Lower leg skin (tissue), 4 donors: ENCODE data around the gene SEZ6. TPM values are rescaled to one million over a fixed set of nuclear protein-coding genes. Genes with fewer than 3 reads are reported as not detected.

Experiments used
- DNase-seq, 2 donors: peaks; one replicate each; pipeline ENCODE4 v3.0.0-alpha.2; 2019; ENCODE audit warnings: low spot score in 2 of 2
- H3K4me3 ChIP-seq: fragments of 200-600 bp; sonication (generic); 2 replicates; pipeline ENCODE4 v1.5.1; 2017; ENCODE audit warnings: mild to moderate bottlenecking, low read depth; ENCODE audit not compliant: poor library complexity, severe bottlenecking
- POLR2A ChIP-seq, 2 donors: fragments of 450-650 bp; IDR thresholded peaks; one replicate each; pipeline ENCODE4 v1.6.1; 2016 to 2017; ENCODE audit warnings: antibody characterized with exemption in 2 of 2, mild to moderate bottlenecking in 1 of 2, moderate library complexity in 1 of 2
- WGBS, 2 donors: methylation state at CpG; one replicate each; pipeline ENCODE4 v1.1.5; 2018; 5-methylcytosine and 5-hydroxymethylcytosine counted together
- intact Hi-C: fragments of 100-400 bp; cut with DNase I; formaldehyde crosslinking; loops from one replicate; pipeline ENCODE4 v1.15.0; 2023; ENCODE audit warnings: low total_unique reads
- total RNA-seq, 4 donors: library from RNA; depleted of rRNA; stranded (reverse); fragments of >200 nt; gene quantifications; one replicate each; pipeline ENCODE4 v1.1.0, GENCODE V29; 2016
- TF ChIP-seq, protein P1 (sequence below), 3 donors: fragments of 450-650 bp; IDR thresholded peaks; one replicate each; pipeline ENCODE4 v1.5.1; 2016; ENCODE audit warnings: antibody characterized with exemption in 3 of 3, mild to moderate bottlenecking in 3 of 3, moderate library complexity in 2 of 3

The SEZ6 gene
- total RNA-seq, 4 donors from 2014 or later: not detected

DNA sequence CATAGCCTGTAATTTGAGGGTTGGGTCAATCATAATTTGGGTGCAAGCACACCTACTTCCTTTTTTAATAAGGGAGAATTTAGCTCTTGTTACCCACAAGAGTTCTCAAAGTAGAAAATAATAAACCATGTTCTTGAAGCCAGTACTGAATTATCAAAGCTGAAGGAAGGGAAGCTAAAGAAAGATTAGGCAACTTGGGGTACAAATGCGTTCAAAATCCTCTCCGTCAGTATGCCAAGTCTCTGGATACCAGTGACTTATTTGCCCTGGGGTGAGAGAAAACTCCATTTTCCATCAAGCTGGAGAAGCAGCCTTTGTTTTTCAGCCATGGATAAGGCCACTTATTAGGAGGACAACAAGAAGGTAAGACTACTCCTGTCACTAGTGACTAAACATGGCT, 79.5 kb downstream of the SEZ6 start:
- WGBS, 2 donors: 69 to 77% methylated on average over 2 of the region's 2 CpGs
- no peak overlapping the region for H3K4me3 ChIP-seq
- no peak for TF ChIP-seq POLR2A (IDR thresholded peaks at IDR 0.05)
- TF ChIP-seq, protein P1, sequence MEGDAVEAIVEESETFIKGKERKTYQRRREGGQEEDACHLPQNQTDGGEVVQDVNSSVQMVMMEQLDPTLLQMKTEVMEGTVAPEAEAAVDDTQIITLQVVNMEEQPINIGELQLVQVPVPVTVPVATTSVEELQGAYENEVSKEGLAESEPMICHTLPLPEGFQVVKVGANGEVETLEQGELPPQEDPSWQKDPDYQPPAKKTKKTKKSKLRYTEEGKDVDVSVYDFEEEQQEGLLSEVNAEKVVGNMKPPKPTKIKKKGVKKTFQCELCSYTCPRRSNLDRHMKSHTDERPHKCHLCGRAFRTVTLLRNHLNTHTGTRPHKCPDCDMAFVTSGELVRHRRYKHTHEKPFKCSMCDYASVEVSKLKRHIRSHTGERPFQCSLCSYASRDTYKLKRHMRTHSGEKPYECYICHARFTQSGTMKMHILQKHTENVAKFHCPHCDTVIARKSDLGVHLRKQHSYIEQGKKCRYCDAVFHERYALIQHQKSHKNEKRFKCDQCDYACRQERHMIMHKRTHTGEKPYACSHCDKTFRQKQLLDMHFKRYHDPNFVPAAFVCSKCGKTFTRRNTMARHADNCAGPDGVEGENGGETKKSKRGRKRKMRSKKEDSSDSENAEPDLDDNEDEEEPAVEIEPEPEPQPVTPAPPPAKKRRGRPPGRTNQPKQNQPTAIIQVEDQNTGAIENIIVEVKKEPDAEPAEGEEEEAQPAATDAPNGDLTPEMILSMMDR (IDR thresholded peaks at IDR 0.05): no peak
- intact Hi-C loops: no loop called here
- DNase-seq: no peak

- no peak overlapping the region for H3K4me3 ChIP-seq
- TF ChIP-seq, protein P1 (IDR thresholded peaks at IDR 0.05): no peak
- no peak for TF ChIP-seq POLR2A (IDR thresholded peaks at IDR 0.05)
- intact Hi-C loops: no loop called here
- no peak for DNase-seq
- WGBS, 2 donors: 46 to 48% methylated on average over 2 of the region's 2 CpGs
Measured at GRCh38 chr17:28925912-28926365, 79.9 kb downstream of the SEZ6 start.

DNA sequence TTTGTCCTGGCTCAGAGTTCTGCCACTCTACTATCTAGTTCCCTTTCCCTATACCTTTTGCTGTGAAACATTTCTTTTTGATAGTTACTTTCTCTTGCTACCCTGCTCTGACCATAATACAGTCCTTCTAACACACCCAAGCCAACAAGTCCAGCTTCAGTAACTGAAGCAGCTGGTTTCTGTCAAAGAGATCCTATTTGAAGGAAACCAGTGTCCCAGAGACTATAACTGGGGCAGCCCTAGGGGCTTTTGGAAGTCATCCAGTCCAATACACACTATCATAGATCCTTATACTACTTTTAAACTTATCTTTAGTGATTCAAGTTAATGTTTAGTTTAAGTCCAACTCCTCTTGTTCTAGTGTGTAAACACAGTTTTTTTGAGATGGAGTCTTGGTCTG, 85.6 kb downstream of the SEZ6 start:
- no peak for TF ChIP-seq POLR2A (IDR thresholded peaks at IDR 0.05)
- TF ChIP-seq, protein P1 (IDR thresholded peaks at IDR 0.05): no peak
- no peak for DNase-seq
- no peak overlapping the region for H3K4me3 ChIP-seq
- intact Hi-C loops: no loop called here

DNA sequence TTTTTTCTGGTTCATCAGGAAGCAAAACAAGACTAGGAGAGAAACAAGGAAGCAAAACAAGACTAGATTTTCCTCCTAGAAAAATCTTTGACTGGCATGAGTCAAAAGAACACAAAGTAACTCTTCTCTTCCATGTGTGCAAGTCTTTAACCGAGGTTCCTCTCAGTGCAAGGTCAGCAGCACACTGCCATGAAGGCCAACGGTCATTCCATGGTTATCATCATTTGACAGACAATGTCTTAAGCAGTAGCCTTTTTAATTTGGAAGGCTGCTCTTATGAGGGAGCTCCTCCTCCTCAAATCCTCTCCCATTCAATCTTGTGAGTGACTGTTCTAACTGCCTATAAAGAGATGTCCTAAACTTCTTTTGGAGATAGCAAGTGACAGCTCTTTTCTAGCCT, 87.5 kb downstream of the SEZ6 start:
- no peak for DNase-seq
- 57 to 73% methylated on average over 2 of the region's 2 CpGs for WGBS, 2 donors
- H3K4me3 ChIP-seq: no peak overlapping the region
- intact Hi-C loops: loop anchor here (5.0 kb wide), 1 partner anchor 156 kb away; no protein-coding TSS in a partner anchor
- TF ChIP-seq, protein P1 (IDR thresholded peaks at IDR 0.05): no peak
- no peak for TF ChIP-seq POLR2A (IDR thresholded peaks at IDR 0.05)

DNA sequence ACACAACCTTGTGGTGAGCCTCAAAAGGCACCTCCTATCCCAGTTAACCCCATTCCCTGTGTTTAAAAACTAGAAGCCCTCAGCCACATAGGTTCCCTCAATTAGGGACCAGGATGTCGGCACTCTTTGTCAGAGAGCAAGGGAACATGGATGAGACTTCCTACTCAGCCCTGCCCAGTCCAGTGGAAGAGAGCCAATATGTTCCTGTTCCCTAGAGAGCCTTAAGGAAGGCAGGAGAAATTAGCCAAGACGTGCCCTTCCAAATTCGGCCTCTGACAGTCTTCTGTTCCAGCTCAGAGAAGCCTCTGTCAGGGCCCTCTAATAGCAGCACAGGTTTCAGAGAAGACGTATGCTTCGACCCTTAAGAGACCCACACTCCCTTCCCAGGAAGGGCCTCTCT, 88.4 kb downstream of the SEZ6 start:
- H3K4me3 ChIP-seq: no peak overlapping the region
- DNase-seq: no peak
- 47 to 60% methylated on average over 5 of the region's 5 CpGs for WGBS, 2 donors
- intact Hi-C loops: loop anchor here (5.0 kb wide), 1 partner anchor 155 kb away; no protein-coding TSS in a partner anchor
- no peak for TF ChIP-seq POLR2A (IDR thresholded peaks at IDR 0.05)
- TF ChIP-seq, protein P1 (IDR thresholded peaks at IDR 0.05): no peak

- 70 to 77% methylated on average over 12 of the region's 12 CpGs for WGBS, 2 donors
- TF ChIP-seq POLR2A (IDR thresholded peaks at IDR 0.05): no peak
- TF ChIP-seq, protein P1 (IDR thresholded peaks at IDR 0.05): no peak
- DNase-seq: no peak
- intact Hi-C loops: loop anchor here (5.0 kb wide), 1 partner anchor 155 kb away; no protein-coding TSS in a partner anchor
- no peak overlapping the region for H3K4me3 ChIP-seq
Measured at GRCh38 chr17:28917029-28917428, 88.8 kb downstream of the SEZ6 start.
